NCI-H2171 treated with DMSO at 0.1 percent for 48 hours (cell line): ENCODE data around the gene EFTUD2.
A peak's percentile ranks its signal among the peaks of the same experiment; 100 is the strongest.
"Not testable (repeated sequence)": the region's sequence is repeated elsewhere in the genome, so short reads cannot be mapped to it uniquely, and the experiment has no call there.

Experiments
- DNase-seq: peaks from one replicate; lab custom pipeline; 2025; lab: John Stamatoyannopoulos, UW

The EFTUD2 gene

GRCh38 chr17:44808656-44809388, 90.4 kb downstream of the EFTUD2 start:
- not testable (repeated sequence) for DNase-seq

DNA sequence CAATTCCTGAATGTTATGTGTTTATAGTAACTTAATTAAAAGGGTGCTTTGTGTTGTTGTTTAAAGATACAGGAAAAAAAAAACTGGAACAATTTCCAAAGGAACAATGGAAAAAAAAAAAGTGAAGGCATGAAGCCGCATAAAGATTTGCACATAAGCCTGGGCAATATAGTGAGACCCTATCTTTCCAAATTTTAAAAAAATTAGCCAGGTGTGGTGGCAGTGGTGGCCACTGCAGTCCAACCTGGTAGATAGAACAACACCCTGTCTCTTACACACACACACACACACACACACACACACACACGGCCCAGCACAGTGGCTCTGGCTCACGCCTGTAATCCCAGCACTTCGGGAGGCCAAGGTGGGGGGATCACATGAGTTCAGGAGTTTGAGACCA, 91.1 kb downstream of the EFTUD2 start:
- no peak for DNase-seq

- DNase-seq = peak; percentile 99
Measured at GRCh38 chr17:44807817-44808155, 91.5 kb downstream of the EFTUD2 start.

DNA sequence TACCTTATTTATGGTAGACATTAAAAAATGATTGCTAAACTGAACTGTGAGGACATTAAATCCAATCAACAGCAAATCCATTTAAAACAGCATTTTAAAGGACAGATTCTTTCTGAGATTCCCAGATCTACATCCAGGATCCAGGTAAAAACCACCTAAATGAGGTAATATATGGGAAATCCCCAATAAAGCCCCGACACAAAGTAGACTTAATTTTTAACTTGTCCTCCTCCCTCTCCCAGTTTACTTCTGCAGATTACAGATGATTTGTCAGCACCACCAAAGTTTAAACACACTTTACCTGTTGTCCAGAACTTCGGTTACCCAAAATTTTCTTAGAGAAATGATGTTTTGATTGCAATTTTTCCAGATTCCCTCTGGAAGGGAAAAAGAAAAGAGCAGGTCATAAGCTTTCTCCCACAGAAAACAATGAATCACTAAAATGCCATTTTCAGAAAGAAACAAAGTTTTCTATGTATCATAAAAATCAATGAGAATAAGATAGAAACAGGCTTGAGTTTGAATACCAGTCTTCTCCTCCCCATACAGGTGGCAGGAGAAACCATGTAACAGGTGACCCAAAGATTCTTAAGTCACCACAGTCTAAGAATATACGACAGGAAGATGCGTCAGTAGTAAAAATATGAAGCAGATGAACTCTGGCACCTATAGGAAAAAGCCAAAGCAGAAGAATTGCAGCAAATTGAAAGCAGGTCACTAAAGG, 92.0 kb downstream of the EFTUD2 start:
- no peak for DNase-seq

- DNase-seq = peak; percentile 25
Measured at GRCh38 chr17:44804302-44805089, 94.7 kb downstream of the EFTUD2 start.

DNA sequence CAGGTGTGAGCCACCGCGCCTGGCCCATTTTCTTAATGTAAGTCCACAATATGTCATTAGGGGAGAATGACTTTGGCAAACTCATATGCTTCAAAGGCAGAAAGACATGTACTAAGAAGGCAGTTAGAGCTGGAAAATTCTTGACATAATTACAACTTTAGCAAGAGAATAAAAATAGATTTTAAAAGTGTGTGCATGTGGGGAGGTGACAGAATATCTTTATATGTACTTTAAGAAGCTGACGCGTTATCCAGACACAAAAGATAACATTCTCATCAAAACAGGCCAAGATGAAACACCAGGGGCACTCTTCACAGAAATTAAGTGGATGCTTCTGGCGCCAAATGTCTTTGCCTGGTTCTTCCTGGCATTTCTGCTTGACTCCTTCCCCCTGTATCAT, 97.4 kb downstream of the EFTUD2 start:
- no peak for DNase-seq
